NCI-H2107 treated with DMSO at 0.1 percent for 48 hours (cell line): ENCODE results near the gene TLCD3B.

Source experiments
- DNase-seq: peaks from one replicate; lab custom pipeline; 2025; ENCODE audit not compliant: unreplicated experiment; lab: John Stamatoyannopoulos, UW

The TLCD3B gene

DNA sequence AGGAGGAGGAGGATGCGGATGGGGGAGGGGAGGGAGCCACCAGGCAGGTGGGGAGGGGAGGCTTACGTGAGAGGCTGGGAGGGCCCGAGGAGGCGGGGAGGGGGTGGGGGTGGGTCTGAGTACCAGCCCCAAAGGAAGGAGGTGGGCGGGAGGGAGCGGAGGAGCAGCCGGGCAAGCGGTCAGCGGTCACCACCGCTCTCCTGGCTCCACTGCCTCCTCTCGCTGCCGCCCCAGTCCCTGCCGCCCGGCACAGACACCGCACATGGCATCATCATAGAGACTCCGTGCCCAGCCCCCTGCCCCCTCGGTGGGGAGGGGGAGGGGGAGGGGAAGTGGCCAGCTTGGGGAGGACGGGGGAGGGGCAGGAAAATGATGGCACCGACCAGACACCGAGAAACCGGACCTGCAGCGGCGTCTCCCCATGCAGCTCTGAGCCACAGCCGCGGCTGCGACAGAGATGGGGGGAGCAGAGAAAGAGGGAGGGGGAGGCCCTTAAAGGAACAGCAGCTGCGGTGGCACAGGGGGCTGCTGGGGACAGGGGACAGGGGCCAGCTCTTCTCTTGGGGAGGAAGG is at the start of gene TLCD3B:
Gene TLCD3B, minus strand, starts transcription at position 431 of the 573 bp plus-strand sequence. CDS start 744 bp downstream, outside the sequence.
- DNase-seq, result no peak

GRCh38 chr16:30079480-30079879 is 48.4 kb upstream of the TLCD3B start:
- DNase-seq, result no peak

- DNase-seq, result no peak
These were observed 47.7 kb upstream of the TLCD3B start for GRCh38 chr16:30078744-30079143.

DNA sequence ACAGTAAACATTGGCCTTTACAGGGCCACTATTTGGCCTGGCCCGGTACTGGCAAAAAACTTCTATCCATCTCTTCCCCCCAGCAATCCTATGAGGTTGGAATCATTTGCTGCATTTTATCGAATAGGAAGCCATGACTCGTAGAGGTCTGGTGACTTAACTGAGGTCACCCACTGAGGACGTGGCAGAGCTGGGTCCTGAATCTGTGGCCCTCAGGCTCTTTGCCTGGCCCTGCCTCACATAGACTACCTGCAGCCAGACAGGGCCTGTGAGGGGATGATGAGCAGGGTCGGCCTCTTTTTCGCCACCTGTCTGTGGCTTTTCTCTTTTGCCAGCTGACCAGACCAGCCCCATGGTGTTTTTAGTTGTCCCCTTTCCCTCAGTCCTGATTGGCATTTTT is 46.6 kb upstream of the TLCD3B start:
- no peak for DNase-seq

- no peak for DNase-seq
These were observed 45.3 kb upstream of the TLCD3B start for GRCh38 chr16:30076276-30076791.

DNA sequence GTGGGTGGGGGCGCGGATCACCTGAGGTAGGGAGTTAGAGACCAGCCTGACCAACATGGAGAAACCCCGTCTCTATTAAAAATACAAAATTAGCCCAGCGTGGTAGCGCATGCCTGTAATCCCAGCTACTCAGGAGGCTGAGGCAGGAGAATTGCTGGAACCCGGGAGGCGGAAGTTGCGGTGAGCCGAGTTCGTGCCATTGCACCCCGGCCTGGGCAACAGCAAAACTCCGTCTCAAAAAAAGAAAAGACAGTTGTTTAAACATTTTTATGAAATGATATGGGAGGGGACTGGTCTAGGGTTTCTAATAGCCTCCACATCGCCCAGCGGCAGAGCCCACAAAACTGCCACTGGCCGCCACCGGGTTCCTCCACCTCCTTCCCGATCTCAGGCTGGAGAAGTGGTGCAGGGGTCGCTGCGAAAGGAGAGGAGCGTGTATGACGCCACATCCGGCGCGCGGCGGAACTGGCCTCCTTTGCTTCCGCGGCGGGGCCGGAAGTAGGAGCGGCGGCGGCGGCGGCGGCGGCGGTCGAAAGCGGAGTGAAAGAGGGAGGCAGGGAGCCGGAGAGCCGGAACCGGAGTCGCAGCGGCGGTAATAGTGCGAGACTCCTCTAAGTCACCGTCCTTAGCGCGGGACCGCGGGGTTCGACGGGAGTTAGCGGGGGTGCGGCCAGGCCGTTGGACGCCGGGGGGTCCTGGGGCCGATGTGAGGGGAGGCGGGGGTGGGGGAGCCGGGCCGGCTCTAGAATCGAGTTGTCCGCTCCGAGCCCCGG is 44.6 kb upstream of the TLCD3B start, which contains the start of gene PPP4C:
Gene PPP4C, plus strand, starts transcription at position 492 of the 773 bp plus-strand sequence. CDS start 384 bp downstream, outside the sequence.
- peak; percentile 72 for DNase-seq

GRCh38 chr16:30070490-30070889 is 39.4 kb upstream of the TLCD3B start:
- DNase-seq, result no peak

DNA sequence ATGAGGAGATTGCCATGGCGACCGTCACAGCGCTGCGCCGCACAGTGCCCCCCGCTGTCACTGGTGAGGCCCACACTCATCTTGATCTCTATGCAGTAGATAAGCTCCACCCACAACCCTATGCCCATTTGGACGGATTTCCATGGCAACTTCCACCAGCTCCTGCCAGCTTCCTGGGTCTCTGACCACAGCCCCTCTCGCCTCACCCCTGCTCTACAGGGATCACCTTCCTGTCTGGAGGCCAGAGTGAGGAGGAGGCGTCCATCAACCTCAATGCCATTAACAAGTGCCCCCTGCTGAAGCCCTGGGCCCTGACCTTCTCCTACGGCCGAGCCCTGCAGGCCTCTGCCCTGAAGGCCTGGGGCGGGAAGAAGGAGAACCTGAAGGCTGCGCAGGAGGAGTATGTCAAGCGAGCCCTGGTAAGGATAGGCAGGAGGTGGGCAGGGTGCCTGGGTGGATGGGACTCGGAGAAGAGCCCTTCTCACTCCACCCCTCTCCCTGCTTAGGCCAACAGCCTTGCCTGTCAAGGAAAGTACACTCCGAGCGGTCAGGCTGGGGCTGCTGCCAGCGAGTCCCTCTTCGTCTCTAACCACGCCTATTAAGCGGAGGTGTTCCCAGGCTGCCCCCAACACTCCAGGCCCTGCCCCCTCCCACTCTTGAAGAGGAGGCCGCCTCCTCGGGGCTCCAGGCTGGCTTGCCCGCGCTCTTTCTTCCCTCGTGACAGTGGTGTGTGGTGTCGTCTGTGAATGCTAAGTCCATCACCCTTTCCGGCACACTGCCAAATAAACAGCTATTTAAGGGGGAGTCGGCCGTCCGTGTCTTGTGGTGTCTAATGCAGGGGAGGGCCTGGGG is 38.8 kb upstream of the TLCD3B start:
- no peak for DNase-seq

DNA sequence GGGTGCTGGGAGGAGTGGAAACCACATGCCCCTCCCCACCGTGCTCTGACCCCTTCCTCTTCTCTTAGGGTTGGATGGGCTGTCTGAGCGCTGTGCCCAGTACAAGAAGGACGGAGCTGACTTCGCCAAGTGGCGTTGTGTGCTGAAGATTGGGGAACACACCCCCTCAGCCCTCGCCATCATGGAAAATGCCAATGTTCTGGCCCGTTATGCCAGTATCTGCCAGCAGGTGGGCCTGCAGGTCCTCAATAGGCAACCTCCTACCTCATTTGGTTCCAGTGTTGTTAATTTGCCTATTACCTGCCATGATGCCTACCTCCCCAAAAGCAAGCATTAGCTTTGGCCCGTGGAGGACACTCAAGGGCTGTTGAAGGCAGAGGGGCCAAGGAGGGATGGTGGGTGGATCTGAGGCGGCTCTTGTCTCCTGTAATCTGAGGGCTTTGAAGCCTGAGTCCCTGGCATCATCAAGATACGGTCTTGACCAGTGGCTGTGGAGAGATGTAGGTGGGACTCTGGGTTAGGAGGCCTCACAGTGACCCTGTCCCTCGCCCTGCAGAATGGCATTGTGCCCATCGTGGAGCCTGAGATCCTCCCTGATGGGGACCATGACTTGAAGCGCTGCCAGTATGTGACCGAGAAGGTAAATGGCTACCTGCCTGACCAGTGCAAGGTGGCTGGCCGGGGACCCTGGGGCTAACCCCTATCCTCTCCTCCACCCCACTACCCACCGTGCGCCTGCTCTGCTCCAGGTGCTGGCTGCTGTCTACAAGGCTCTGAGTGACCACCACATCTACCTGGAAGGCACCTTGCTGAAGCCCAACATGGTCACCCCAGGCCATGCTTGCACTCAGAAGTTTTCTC is 37.9 kb upstream of the TLCD3B start:
- no peak for DNase-seq

DNA sequence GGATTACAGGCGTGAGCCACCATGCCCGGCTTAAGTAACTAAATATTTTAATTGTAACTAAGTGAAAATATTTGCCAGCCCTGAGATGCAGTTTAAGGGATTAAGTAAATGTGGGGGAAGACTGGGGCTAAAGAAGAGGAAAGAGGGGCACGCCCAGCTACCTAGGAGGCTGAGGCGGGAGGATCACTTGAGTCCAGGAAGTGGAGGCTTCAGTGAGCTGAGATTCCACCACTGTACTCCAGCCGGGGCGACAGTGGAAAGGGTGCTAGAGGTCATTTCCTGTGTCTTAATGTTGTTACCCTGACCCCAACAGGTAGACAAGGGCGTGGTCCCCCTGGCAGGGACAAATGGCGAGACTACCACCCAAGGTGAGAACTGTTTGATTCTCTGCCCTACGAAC is 37.3 kb upstream of the TLCD3B start:
- no peak for DNase-seq

DNA sequence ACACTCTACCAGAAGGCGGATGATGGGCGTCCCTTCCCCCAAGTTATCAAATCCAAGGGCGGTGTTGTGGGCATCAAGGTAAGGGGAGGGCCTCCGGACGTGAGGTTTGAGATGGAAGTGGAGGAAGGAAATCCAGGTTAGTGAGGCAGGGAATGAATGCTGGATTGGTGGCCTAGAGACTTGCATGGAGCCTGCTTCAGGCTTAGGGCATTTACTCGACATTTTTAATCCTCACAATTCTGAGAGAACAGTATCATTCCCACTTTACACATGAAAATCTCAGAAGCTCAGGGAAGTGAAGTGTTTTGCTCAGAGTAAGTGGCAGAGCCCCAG is 36.5 kb upstream of the TLCD3B start:
- DNase-seq, result no peak

DNA sequence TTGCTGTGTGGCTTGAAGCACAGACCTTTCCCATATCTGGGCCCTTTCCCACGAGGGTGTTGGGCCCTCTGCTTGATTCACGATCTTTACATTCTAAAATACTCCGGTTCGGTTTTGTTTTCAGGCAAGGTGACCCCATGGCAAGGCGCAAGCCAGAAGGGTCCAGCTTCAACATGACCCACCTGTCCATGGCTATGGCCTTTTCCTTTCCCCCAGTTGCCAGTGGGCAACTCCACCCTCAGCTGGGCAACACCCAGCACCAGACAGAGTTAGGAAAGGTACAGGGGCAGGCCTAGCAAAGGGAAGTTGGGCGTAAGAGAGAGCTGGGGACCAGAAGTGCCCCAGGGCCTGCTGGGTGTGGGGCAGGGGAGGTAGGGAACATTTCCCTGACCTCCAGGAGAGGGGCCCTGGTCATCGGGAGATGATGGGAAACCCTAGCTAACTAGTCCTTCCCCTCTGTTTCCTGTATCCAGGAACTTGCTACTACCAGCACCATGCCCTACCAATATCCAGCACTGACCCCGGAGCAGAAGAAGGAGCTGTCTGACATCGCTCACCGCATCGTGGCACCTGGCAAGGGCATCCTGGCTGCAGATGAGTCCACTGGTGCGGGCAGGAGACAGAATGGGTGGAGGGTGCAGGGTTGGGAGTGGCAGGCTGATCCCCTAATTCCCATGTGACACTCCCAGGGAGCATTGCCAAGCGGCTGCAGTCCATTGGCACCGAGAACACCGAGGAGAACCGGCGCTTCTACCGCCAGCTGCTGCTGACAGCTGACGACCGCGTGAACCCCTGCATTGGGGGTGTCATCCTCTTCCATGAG is 35.9 kb upstream of the TLCD3B start:
- no peak for DNase-seq

DNA sequence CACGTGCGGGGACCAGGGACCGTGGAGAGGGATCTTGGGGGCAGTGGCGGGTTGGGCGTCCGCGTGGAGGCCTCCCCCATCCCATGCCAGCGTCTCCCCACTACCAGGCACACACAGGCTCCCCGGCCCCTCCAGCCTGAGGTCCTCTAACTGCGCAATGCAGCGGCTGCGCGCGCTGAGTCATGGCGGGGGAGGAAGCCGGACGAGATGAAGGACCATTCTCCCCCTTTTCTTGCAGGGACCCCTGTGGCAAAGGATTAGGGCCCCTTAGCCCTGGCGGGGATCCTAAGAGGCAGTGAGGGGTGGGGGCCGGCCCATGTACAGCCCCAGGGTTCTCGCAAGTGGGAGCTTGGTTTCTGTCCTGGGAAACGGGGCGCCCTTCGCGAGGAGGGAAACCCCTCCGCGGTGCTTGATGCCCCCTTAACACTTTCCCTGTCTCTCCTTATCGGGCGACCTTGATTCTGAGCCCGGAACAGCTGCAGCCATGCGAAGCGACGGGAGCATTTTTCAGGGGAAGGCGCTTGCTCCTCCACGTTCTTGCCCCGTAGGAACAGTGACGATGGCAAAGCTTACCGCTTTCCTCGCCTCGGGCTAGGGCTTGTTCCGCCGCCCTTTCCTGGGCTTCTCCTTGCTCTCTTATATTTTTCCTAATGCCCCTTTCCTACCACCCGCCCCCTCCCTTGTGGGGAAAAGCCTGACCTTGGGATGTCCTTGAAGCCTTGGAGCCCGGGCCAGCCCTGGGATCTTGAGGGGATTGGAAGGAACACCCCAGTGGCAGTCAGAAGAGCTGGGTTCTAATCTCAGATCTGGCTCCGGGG is 35.1 kb upstream of the TLCD3B start:
- no peak for DNase-seq

- peak; percentile 94 for DNase-seq
These were observed 34.3 kb upstream of the TLCD3B start, which contains the start of gene ALDOA for GRCh38 chr16:30065102-30065942. ALDOA (plus strand) TSS chr16:30065760; CDS start chr16:30066898, 1,138 bp downstream.

- DNase-seq, result no peak
These were observed 33.6 kb upstream of the TLCD3B start for GRCh38 chr16:30064729-30065101.

DNA sequence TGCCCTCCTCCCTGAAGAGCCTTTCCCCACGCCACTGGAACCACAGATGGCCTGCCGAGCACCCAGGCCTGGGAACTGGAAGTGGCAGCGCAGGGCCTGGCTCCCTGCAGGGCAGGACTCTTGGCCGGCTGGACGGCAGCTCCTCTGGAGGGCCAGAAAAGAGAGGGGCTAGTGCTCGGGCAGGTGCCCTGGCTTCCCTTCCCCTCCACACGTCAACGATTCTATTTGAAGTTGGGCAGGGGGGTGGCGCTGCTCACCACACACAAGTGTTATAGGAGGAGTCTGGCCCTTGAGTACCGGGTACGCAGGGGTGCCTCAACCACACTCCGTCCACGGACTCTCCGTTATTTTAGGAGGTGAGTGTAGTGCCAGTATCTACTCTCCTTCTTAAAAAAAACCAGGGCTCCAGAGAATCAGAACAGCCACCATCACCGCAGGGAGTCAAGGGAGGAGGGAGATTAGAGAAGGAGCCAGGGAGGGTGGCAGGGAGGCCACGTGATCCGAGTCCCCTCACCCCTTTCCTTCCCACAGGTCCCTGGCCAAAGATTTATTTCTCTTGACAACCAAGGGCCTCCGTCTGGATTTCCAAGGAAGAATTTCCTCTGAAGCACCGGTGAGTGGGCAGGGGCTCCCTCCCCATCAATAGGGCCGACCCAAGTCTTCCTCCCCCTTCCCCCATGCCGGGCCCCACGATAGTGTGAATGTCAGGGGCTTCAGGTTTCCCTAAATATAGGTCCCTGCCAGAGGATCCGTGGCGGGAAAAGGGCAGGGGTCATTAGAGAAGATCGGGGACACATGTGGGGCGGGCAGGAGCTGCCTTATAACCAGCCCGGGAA is 33.0 kb upstream of the TLCD3B start:
- DNase-seq, result peak; percentile 71

DNA sequence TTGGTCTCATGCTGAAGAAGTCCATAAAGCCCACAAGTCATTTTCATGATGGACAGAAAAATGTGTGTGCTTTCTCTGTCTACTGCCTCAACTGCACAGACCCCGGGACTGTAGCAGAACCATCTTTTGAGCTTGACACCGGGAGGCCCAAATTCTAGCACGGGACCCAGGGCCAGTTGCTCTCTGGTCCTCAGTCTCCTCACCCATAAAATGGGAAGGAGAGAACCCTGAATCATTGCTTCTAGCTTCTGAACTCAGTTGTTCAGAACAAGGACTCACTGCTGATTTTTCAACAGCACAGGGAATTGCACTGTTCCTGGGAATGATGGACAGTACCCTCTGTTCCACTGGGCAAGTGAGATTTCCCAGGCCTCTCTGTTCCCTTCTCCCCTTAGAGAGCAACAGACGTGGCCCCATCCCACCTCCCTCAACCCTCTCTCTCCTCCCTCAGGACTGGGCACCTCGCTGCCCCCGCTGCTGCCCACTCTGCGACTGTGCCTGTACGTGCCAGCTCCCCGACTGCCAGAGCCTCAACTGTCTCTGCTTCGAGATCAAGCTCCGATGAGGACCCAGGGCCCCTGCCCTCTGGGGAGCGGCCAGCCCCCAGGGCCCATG is 32.3 kb upstream of the TLCD3B start:
- DNase-seq, result no peak
